Activated naive CD4-positive, alpha-beta T cell (primary cell): Measurements from ENCODE around the gene FOXI1.

Experiments used
- DNase-seq, 4 experiments: peaks; one replicate each; lab custom pipeline; 2025; lab: John Stamatoyannopoulos, UW

Gene FOXI1

DNA sequence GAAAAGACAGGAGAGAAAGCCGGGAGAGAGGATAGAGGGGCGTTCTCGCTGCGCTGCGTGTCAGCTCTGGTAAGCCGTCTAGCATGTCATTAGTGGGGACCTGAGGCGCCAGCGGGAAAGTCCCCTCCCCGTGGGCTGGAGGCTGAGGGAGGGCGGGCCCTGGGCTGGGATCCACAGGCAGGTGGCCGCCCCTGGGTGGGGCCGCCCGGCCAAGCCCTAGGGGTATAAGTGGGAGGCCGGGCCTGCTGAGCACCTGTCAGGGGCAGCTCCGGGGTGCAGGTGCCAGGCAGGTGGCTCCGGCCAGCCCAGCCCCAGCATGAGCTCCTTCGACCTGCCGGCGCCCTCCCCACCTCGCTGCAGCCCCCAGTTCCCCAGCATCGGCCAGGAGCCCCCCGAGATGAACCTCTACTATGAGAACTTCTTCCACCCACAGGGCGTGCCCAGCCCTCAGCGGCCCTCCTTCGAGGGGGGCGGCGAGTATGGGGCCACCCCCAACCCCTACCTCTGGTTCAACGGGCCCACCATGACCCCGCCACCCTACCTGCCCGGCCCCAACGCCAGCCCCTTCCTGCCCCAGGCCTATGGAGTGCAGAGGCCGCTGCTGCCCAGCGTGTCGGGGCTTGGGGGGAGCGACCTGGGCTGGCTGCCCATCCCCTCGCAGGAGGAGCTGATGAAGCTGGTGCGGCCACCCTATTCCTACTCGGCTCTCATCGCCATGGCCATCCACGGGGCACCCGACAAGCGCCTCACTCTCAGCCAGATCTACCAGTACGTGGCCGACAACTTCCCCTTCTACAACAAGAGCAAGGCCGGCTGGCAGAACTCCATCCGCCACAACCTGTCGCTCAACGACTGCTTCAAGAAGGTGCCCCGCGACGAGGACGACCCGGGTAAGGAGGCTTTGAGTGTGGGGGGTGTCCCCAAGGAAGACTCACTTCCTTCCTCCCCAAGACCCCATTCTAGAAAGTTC is at the start of gene FOXI1:
Gene FOXI1, plus strand, starts transcription at position 256 of the 970 bp plus-strand sequence. Its CDS starts 61 bp downstream, at position 317.
- no peak for DNase-seq

DNA sequence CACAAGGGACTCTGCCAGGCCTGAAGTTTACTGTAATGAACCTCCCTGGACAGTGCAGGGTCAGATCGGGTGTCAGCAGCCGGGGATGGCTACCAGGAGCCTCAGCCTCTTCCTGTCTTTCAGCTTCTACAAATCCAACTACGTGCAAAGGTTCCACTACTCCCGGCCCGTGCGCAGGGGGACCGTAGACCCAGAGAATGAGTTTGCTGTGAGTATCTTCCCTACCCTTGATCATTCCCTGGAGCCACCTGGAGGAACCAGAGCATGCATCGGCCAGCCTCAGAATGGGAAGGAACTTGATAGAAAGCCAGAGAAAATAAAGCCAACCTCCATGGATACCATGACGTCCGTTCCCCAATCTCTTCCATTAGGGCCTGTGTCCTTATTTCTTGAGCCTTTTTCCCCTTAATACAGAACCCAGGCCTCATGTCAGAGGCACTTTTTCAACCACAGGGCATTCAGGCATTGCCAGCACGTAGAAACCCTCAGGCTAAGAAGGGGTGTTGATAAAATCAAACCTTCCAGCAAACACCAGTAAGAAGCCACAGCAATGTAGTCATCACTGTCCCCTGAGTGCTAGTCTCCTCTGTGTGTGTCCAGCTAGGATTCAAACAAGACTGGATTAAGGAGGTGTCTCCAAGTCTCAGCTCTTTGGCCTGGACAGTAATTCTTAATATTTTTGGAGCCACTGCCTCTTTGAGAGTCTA is 49.0 kb upstream of the FOXI1 start:
- no peak for DNase-seq

DNA sequence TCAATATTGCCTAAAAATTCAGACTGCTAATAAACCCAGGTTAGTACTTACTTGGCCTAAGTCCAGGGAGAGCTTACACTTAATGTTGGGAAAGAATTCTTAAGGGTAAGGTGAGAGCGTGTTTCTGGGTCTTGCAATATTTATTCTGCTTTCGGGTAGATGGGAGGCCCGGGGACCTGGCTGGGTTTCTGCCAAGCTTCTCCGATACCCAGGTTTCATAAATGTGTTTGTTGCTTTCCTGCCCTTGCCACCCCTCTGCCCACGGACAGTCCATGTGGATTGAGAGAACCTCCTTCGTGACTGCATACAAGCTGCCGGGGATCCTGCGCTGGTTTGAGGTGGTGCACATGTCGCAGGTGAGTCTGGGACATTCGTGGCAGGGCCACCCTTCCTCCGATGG is 48.4 kb upstream of the FOXI1 start:
- no peak for DNase-seq

DNA sequence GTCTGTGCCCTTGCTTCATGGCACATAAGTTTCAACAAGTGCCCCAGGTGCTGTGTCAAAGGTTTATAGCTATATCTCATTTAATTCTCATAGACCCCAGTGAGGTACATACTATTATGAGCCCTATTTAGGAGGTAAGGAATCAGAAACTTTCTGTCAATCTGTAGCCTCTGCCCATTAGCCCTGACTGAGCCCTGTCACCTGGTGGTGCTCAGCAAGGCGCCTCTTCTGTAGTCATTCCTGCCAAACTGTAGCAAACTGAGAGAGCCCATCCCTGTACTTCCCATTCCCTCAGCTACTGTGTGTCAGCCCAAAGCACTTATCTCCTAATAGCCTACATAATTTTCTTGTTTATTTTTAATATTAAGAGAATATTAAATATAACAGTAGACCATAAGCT is 46.5 kb upstream of the FOXI1 start:
- DNase-seq, result no peak

DNA sequence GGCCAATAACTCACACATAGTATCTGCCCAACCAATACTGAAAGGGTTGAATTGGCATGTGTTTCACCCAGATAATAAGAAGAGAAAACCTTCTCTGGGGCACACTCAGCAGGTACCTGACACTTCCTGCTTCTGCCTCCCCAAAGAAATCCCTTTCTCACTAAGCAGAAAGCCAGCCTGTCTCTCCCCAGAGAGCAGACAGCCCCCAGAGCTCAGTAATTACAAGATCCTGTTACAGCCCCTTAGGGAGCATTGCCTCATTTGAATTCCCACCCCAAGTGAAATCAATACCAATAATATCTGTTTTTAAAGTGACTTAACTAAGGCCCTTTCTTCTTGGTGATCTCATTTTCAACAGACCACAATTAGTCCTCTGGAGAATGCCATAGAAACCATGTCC is 38.5 kb upstream of the FOXI1 start:
- DNase-seq, result no peak

DNA sequence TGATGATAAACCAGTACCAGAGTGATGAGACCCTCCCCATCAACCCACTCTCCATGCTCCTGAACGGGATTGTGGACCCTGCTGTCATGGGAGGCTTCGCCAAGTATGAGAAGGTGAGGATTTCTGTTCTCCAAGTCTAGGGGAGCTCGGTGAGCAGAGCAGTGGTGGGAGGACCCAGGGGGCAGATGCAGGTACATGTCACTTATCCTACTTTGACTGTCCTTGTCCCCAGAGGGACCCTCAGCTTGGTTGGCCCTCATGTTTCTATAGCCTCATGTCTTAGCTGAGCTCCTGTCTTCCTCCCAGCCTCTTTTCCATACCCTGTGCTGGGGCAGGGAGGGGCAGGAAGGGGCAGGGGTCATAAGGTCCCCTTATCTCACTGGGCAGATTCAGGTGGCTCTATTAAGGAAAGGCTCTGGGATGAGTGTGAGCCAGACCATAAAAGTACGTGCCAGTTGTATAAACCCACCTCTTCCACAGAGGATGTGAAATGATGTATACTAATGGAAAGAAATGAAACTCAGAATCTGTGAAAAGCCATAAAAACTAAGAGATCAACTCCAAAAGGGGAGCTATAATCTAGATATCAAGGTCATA is 38.0 kb upstream of the FOXI1 start:
- DNase-seq, result no peak

DNA sequence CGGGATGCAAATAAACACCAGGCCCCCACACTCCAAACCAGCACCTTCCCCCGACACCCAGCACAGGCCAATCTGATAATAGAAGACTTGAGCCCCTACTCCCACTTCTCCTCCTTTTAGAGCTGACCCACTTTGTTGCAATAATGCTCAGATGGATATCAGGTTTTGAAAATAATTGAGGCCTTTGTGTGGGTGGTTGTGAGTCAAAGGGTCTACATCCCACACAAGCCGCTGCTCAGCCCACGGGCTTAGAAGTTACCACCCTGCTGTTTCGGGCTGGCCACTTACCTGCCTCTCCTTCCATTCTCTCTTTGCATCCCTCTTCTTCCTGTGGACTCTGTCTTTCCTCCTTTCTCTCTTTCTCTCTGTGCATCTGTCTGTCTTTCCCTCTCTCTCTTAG is 36.2 kb upstream of the FOXI1 start:
- DNase-seq, result no peak

DNA sequence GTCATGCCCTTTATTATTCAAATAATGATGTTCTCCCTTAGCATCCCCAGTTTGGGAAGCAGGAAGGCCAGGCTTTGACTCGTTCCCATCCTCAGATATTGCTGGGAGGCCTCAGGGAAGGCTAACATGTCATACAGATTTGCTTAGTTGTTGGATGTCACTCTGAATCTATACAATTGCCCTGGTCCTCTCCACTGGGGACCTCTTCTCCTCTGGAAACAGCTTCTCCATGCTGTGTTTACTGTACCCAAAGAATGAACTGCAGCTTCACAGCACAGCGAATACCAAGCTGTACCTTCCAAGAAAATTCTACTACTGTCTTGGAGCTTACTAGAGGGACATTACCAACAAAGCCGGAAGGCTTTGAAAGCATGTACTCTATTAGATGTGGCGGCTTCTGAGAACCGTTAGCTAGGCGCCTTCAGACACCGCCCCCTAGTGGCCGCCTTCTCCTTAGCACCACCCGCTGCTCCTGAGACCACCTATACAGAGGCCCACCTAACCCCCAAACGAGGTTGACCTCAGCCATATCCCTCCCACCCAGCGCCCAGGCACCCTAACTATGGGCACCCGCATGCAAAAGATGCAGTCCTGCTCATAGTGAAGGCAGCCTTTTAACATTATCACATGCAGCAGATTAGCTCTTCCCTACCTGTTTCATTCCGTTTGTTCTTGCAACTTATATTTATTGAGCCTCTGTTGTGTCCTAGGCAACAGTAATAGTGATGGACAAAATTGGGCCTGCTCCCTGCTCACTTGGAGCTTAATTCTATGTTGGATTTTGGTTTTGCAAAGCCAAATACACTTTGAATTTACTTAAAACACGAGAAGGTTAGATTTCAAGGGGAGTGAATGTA is 34.9 kb upstream of the FOXI1 start:
- no peak for DNase-seq

DNA sequence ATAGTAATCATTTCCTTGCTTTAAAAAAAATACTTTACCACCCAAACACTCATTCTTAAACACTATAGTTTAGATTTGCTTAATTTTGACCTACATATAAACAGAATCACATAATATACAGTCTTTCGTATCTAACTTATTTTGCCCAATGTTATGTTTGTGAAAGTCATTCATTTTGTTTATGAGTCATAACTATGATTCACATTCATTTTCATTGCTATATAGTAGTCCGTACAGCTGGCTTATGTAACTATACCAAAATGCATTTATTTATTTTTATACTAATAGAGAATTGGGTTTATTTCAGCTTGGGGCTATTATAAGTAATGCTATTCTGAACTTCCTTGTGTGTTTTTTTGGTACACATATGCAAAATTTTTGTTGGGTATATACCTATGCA is 33.9 kb upstream of the FOXI1 start:
- DNase-seq, result no peak

DNA sequence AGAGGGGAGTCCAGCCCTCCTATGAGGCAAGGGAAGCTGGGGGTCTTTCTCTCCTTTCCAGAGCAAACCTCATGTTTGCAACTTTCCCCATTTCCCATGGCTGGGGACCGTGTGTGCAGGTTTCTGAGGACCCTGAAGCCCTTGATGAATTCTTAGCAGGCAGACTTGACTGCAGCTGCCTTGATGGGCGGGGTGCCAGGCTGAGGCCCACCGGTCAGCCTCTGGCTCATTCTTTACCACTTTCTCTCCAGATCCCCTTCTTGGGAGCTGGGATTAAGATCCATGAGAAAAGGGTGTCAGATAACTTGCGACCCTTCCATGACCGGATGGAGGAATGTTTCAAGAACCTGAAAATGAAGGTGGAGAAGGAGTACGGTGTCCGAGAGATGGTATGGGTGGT is 30.0 kb upstream of the FOXI1 start:
- DNase-seq, result no peak

DNA sequence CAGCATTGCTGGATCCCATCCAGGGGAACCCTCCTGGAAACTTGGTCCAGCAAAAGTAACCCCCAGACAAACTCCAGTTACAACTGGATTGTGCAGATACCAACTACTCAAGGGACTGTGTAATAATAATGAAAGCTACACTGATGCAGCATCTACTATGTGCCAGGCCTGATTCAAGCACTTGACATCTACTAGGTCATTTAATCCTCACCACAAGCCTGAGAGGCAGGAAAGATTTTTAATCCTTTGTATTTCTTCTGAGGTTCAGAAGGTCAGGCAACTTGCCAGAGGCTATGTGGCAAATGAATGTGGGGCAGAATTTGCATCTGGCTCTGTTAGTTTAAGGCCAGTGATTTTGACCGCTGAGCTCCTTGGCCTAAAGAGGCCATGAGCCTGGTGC is 29.5 kb upstream of the FOXI1 start:
- no peak for DNase-seq

DNA sequence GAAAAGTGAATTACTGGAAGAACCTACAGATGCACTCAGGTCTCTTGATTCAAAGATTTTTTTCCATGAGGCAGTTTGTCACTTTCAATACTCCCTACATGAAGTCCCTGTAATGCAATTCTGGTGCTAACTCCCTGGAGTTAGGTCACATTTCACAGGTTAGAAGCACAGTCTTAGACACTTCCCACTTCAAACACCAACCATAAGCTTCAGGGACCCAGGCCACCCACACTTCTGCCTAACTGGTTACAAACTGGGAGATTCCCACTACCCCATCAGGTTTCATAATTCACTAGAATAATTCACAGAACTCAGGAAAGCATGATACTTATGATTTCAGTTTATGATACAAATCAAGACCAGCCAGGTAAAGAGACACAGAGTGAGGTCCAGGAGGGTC is 29.0 kb upstream of the FOXI1 start:
- no peak for DNase-seq

DNA sequence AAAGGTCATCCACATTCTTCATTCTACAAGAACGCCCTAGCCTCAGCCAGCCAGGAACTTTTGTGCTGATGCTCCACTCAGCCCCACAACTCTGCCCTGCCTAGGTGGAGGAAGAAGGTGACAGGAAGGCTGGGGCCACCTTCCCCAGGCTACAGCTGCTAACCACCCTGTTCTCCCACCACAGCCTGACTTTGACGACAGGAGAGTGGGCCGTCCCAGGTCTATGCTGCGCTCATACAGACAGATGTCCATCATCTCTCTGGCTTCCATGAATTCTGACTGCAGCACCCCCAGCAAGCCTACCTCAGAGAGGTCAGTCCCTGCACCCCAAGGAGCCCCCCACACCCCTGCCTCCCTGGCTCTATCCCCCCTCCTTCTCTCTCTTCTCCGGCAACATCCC is 28.2 kb upstream of the FOXI1 start:
- no peak for DNase-seq

DNA sequence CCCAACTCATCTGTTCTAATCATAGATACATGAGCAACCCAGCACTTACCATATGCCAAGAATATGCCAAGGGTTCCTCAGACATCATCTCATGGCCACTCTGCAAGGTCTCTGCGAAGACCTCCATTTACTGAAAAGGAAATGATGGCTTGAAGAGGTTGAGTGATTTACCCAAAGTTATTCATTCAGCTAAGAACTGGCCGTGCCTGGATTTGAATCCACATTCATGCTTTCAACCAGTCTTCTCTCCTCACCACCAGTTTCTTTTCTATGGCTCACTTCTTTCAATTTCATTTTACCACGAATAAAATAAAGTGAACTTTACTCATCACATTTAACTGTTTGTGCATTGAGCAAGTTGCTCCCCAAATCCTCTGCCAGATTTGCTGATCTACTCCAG is 27.2 kb upstream of the FOXI1 start:
- DNase-seq, result no peak

DNA sequence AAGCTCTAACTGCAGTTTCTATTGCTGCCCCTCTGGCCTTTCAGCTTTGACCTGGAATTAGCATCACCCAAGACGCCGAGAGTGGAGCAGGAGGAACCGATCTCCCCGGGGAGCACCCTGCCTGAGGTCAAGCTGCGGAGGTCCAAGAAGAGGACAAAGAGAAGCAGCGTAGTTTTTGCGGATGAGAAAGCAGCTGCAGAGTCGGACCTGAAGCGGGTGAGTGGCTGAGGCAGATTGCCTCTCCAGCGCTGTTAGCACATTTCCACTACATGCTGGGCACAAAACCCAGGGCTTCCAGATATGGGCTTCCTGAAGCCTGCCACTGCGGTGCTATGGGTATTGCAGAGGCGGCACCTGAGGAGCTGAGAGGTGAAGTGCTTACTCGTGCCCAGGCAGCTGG is 26.8 kb upstream of the FOXI1 start:
- no peak for DNase-seq

DNA sequence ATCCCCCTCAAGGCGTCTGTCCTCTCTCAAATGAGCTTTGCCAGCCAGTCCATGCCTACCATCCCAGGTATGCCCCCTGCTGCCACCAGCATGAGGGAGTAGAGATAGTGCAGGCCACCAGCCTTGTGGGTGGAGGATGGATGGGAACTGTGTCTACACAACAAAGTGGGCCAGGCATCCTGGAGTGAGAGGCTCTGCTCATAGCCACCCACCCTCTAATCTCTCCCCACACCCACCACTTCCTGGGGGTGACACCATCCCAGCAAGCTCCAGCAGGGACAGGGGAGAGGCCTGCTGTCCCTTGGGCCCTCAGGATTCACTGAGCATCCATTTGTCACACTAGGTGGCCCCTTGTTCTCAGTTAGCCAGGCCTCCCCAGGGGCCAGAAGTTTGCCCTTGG is 25.5 kb upstream of the FOXI1 start:
- DNase-seq, result no peak

DNA sequence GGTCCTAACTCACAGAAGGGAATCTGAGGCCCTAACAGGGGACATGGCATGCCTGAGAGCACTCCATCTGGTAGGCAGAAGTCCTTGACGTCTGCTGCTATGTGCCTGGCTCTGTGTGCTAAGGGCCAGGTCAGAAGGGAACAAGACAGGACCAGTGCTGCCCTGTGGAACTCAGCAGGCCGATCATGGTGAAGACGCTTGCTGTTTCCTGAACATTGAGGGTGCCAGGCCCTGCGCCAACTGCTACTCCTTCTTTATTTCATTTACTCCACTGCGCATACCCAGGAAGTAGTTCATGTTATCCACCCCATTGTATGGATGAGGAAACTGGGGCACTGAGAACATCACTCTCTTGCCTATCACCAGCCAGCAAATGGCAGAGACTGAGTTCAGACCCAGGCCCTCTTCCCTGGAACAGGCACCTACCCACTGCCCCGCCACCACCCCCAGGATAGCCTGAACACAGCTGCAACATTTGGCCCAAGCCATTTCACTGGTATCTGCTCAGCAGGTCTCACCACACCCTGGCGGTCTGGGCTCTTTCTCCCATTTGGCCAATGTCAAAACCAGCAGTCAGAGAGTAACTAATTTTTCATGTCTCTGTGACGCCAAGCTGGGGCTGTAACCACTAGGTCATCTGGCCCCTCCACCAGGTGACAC is 24.8 kb upstream of the FOXI1 start:
- no peak for DNase-seq

DNA sequence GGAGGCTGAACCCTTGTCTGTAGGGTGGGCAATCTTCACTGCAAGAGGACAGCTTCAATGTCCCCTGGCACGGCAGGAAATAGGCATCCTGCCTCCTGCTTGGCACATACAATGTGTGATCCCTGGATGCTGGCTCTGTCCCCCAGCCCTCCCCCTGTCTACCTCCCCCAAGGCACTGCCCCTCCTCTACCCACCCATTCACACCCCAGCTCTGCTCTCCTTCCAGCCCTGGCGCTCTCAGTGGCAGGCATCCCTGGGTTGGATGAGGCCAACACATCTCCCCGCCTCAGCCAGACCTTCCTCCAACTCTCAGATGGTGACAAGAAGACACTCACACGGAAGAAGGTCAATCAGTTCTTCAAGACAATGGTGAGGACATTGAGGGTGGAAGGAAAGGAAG is 24.1 kb upstream of the FOXI1 start:
- DNase-seq, result no peak

DNA sequence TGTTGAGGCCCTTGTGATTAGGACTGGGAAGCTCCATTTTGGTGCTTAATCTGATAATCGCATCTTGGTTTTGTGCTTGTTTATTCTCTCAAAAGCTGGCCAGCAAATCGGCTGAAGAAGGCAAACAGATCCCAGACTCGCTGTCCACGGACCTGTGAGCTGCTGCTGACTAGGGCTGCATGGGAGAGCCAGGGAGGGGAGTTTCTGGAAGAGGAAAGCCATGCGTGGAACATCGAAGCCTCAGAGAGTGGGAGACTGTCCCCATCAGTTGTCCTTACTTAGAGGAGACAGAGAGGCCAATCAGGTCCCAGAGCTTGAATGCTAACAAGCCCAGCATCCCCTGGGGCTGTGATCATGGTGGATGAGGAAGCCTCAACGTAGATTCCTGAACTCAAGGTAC is 23.0 kb upstream of the FOXI1 start:
- no peak for DNase-seq

DNA sequence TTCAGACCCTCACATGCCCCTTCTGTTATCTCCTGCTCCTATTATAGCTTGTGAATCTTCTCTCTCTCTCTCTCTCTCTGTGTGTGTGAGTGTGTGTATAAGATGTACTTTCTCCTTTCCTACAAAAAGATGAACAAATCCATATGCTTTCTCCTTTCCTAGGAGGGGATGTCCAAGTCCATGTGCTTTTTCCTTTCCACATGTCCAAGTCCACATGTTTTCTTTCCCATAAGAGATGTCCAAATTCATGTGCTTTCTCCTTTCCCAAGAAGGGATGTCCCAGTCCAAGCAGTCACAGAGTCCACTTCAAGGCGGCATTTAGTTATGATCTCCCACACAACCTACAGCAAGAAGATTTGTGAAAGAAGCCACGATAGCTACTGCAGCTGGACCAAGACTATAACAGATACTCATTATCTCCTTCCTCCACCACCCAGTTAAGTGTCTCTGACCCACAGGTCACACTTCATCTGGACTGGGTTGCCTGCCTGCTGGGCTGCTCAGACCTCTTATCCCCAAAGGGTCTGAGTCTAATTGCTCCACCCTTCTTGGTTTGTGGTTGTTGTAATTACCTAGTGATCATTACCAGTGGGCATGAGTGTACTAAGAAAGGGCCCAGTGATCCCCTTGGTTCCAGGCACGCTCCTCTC is 18.4 kb upstream of the FOXI1 start:
- no peak for DNase-seq
